Suprapubic skin (tissue), 3 donors: ENCODE results near the gene TMC7.

Experiments used
- CTCF ChIP-seq, 2 donors: fragments of 200-600 bp in 1 of 2; fragments of 450-650 bp in 1 of 2; sonication (generic) in 1 of 2; IDR thresholded peaks; one replicate each; pipeline ENCODE4 v1.5.1; 2016 to 2019; ENCODE audit warnings: antibody characterized with exemption in 2 of 2, mild to moderate bottlenecking in 1 of 2, moderate library complexity in 1 of 2
- EP300 ChIP-seq: sonication (generic); formaldehyde crosslinking; IDR thresholded peaks from one replicate; pipeline ENCODE4 v1.6.1; 2017; ENCODE audit warnings: antibody characterized with exemption

- TF ChIP-seq CTCF (IDR thresholded peaks at IDR 0.05) (no peak), EP300 (no peak)
Observed at GRCh38 chr16:18958621-18959029, 25.1 kb upstream of the TMC7 start.
